ENCODE results near the gene FAU. TPM values are rescaled to one million over a fixed set of nuclear protein-coding genes. Genes with fewer than 3 reads are reported as not detected.

The FAU gene
- total RNA-seq, 2 donors from 2014 or later, result 365 to 553 TPM

DNA sequence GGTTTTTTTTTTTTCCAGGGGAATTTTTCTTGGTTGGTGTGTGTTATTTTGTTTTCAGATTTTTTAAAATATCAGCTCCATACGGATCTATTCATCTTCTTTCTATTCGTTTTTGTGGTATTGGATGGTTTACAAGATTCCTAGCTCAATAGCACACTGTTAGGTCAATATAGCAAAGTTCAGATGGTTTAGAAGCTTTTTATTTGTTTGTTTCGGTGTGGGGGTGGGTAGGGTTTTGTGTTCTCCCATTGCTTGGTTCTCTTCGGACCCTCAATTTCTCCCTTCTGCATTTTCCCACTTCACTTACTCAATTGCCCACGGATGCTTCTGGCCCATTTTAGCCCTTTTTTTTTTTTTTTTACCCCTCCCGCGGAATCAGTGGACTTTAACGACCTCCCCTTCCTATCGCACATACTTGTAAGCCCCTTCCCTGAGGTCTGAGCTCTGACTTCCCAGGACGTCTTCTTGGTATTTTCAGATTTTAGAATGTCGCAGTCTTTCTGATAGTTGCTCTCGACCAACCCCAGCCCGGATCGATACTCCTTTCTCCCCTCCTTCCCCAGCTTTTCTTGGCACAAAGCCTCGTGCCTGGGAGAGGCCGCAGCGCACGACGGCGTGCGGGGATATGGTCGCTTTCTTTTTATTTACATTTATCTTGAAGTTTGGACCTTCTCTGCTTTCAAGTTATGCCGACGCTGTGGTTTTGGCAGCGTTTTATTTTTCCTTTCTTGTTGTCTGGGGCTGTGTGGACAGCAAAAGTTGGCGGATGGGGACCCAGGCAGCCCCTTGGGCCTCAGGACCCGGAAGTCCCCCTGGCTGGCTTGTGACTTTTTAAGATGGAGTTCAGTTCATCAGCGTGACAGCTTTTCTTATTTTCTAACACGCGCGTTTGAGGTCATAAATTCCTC is 43.7 kb upstream of the FAU start:
- TF ChIP-seq, protein P1, sequence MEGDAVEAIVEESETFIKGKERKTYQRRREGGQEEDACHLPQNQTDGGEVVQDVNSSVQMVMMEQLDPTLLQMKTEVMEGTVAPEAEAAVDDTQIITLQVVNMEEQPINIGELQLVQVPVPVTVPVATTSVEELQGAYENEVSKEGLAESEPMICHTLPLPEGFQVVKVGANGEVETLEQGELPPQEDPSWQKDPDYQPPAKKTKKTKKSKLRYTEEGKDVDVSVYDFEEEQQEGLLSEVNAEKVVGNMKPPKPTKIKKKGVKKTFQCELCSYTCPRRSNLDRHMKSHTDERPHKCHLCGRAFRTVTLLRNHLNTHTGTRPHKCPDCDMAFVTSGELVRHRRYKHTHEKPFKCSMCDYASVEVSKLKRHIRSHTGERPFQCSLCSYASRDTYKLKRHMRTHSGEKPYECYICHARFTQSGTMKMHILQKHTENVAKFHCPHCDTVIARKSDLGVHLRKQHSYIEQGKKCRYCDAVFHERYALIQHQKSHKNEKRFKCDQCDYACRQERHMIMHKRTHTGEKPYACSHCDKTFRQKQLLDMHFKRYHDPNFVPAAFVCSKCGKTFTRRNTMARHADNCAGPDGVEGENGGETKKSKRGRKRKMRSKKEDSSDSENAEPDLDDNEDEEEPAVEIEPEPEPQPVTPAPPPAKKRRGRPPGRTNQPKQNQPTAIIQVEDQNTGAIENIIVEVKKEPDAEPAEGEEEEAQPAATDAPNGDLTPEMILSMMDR (IDR thresholded peaks at IDR 0.05), result no peak
- H3K27ac ChIP-seq, result no peak overlapping the region
- no peaks in the 10 kb centered on the region for H3K9me3 ChIP-seq
- H3K36me3 ChIP-seq, result no peaks in the 10 kb centered on the region
- DNase-seq (ENCODE audit: low spot score) (no peak), ATAC-seq (ENCODE audit: insufficient number of reproducible peaks, low FRiP score, low read depth) (no peak)
- H3K4me3 ChIP-seq, result peak overlapping the region; percentile 65
- no peaks in the 10 kb centered on the region for H3K4me1 ChIP-seq (ENCODE audit: control insufficient read depth in 1 of 2, low read depth in 2 of 2)
- H3K27me3 ChIP-seq (replicated peaks; ENCODE audit: insufficient read depth), result no peaks in the 10 kb centered on the region

DNA sequence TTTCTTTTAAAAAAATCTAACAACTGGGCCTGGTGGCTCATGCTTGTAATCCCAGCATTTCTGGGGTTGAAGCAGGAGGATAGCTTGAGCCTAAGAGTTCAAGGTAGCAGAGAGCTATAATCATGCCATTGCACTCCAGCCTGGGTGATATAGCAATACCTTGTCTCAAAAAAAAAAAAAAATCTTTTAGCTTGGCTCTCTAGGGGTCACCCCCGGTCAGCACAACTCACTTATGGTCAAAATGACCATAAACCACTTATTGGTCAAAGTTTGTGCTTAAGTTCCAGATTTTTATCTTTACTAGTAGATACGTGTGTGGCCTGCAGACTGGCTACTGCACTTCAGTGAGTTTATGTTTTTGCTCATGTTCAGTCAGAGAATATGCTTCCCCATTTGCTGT is 41.8 kb upstream of the FAU start:
- H3K9me3 ChIP-seq, result no peaks in the 10 kb centered on the region
- ATAC-seq (ENCODE audit: insufficient number of reproducible peaks, low FRiP score, low read depth), result no peak

DNA sequence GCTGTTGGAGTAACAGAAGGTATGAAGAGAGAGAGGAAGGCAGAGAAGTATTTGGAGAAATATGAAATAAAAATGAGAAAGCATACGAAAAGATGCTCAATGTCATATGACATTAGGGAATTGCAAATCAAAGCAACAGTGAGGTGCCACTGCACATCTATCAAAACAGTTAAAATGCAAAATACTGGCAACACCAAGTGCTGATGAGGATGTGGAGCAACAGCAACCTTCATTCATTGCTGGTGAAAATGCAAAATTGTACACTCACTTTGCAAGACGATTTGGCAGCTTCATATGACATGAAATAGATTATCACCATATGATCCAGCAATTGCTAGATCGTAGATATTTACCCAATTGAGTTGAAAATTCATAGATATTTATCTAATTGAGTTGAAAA is 38.7 kb upstream of the FAU start:
- H3K4me3 ChIP-seq, result no peak overlapping the region
- TF ChIP-seq, protein P1 (IDR thresholded peaks at IDR 0.05), result no peak
- no peak overlapping the region for H3K27ac ChIP-seq
- no peaks in the 10 kb centered on the region for H3K27me3 ChIP-seq (replicated peaks; ENCODE audit: insufficient read depth)
- H3K9me3 ChIP-seq, result no peaks in the 10 kb centered on the region
- H3K36me3 ChIP-seq, result no peaks in the 10 kb centered on the region
- ATAC-seq (ENCODE audit: insufficient number of reproducible peaks, low FRiP score, low read depth) (no peak), DNase-seq (ENCODE audit: low spot score) (no peak)
- no peaks in the 10 kb centered on the region for H3K4me1 ChIP-seq (ENCODE audit: control insufficient read depth in 1 of 2, low read depth in 2 of 2)

More for the DNA sequence above, 41.8 kb upstream of the FAU start:
- DNase-seq (ENCODE audit: low spot score), result no peak
- no peak overlapping the region for H3K4me3 ChIP-seq
- H3K27me3 ChIP-seq (replicated peaks; ENCODE audit: insufficient read depth), result no peaks in the 10 kb centered on the region
- no peaks in the 10 kb centered on the region for H3K4me1 ChIP-seq (ENCODE audit: control insufficient read depth in 1 of 2, low read depth in 2 of 2)
- TF ChIP-seq, protein P1 (IDR thresholded peaks at IDR 0.05), result no peak
- no peak overlapping the region for H3K27ac ChIP-seq
- no peaks in the 10 kb centered on the region for H3K36me3 ChIP-seq

DNA sequence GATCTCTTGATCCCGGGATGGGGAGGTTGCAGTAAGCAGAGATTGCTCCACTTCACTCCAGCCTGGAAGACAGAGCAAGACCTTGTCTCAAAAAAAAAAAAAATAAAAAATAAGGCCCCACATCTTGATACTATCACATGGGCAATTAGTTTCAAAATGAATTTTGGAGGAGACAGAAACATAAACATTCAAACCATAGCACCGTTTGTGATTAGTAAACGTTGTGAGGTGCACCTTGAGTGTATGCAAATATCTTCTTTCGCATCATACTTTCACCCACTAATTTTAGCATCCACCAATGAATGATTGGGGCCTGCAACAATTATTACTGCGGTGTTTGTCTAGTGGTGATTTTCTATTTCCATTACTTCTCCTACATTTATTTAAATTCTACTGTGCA is 37.1 kb upstream of the FAU start:
- TF ChIP-seq, protein P1 (IDR thresholded peaks at IDR 0.05), result no peak
- no peak for DNase-seq (ENCODE audit: low spot score)
- H3K4me1 ChIP-seq (ENCODE audit: control insufficient read depth in 1 of 2, low read depth in 2 of 2), result no peaks in the 10 kb centered on the region
- H3K4me3 ChIP-seq, result no peak overlapping the region
- no peaks in the 10 kb centered on the region for H3K27me3 ChIP-seq (replicated peaks; ENCODE audit: insufficient read depth)
- no peaks in the 10 kb centered on the region for H3K36me3 ChIP-seq
- no peaks in the 10 kb centered on the region for H3K9me3 ChIP-seq
- no peak overlapping the region for H3K27ac ChIP-seq
- no peak for ATAC-seq (ENCODE audit: insufficient number of reproducible peaks, low FRiP score, low read depth)

DNA sequence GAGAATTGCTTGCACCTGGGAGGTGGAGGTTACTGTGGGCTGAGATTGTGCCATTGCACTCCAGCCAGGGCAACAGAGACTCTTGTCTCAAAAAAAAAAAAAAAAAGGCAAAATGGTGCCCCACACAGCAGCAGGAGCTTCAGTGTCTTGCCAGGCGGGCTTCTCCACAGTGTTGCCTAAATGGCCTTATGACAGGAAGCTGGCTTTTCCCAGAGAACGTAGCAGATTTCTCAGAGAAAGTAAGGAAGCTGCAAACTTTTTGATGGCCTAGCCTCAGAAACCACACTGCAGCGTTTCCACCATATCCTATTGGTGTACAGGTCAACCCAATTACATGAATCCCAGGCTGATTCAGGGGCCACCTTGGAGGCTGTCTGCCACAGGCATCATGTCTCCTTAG is 35.4 kb upstream of the FAU start:
- H3K4me3 ChIP-seq, result no peak overlapping the region
- DNase-seq (ENCODE audit: low spot score), result no peak
- H3K36me3 ChIP-seq, result no peaks in the 10 kb centered on the region
- H3K27me3 ChIP-seq (replicated peaks; ENCODE audit: insufficient read depth), result no peaks in the 10 kb centered on the region
- no peaks in the 10 kb centered on the region for H3K4me1 ChIP-seq (ENCODE audit: control insufficient read depth in 1 of 2, low read depth in 2 of 2)
- no peaks in the 10 kb centered on the region for H3K9me3 ChIP-seq
- no peak for ATAC-seq (ENCODE audit: insufficient number of reproducible peaks, low FRiP score, low read depth)
- TF ChIP-seq, protein P1 (IDR thresholded peaks at IDR 0.05), result no peak
- H3K27ac ChIP-seq, result no peak overlapping the region
